ENCODE data around the gene FARS2. TPM values are rescaled to one million over a fixed set of nuclear protein-coding genes. Genes with fewer than 3 reads are reported as not detected.

The FARS2 gene
- total and polyA plus RNA-seq, 10 donors = 9.0 to 27.4 (median 19.8) TPM

- peaks cover 0 to 66% (median 18%) of the 10 kb centered on the region in 6 donors for H3K36me3 ChIP-seq
- TF ChIP-seq, protein P1, sequence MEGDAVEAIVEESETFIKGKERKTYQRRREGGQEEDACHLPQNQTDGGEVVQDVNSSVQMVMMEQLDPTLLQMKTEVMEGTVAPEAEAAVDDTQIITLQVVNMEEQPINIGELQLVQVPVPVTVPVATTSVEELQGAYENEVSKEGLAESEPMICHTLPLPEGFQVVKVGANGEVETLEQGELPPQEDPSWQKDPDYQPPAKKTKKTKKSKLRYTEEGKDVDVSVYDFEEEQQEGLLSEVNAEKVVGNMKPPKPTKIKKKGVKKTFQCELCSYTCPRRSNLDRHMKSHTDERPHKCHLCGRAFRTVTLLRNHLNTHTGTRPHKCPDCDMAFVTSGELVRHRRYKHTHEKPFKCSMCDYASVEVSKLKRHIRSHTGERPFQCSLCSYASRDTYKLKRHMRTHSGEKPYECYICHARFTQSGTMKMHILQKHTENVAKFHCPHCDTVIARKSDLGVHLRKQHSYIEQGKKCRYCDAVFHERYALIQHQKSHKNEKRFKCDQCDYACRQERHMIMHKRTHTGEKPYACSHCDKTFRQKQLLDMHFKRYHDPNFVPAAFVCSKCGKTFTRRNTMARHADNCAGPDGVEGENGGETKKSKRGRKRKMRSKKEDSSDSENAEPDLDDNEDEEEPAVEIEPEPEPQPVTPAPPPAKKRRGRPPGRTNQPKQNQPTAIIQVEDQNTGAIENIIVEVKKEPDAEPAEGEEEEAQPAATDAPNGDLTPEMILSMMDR (IDR thresholded peaks at IDR 0.05 in 8 of 11, conservative IDR thresholded peaks at IDR 0.05 in 3 of 11) = no peak
- TF ChIP-seq POLR2AphosphoS5 (IDR thresholded peaks at IDR 0.05) (no peak), POLR2A (IDR thresholded peaks at IDR 0.05) (no peak)
- no peak for DNase-seq
- WGBS, 5 donors = 95 to 98% (median 98%) methylated on average over 4 of the region's 4 CpGs
- H3K4me1 ChIP-seq = no peaks in the 10 kb centered on the region
- no peak overlapping the region for H3K27ac ChIP-seq
- H3K27me3 ChIP-seq (replicated peaks in 1 of 7) = no peaks in the 10 kb centered on the region
- peaks cover 0 to 22% (median 18%) of the 10 kb centered on the region in 8 donors for H3K9me3 ChIP-seq
- intact Hi-C loops (cut with DNase I; ENCODE audit: low total_unique reads) = no loop called here
- H3K4me3 ChIP-seq = no peak overlapping the region
These were observed 286.2 kb downstream of the FARS2 start for GRCh38 chr6:5547556-5547955.

DNA sequence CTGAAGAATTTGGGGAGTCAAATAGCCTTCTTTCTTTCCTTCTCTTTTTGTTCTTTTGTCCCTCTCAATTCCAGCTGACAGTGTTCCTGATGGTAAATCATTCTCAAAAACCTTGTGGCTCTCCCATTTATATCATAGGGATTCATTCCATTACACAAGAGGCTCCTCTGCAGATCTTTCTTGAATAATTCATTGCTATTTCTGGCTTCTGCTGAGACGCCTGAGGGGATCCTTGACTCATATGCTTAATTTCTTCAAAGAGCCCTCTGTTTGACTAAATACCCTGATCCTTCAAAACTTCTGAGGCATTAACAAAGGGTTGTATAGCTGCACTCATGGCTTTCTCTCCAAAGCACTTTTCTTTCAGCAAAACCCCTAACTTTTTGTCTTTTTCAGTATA lies 289.3 kb downstream of the FARS2 start:
- Histone ChIP-seq H3K27ac (no peak overlapping the region), H3K4me1 (no peaks in the 10 kb centered on the region), H3K27me3 (replicated peaks in 1 of 7) (no peaks in the 10 kb centered on the region), H3K9me3 (peaks cover 0 to 22% (median 18%) of the 10 kb centered on the region in 8 donors), H3K36me3 (peaks cover 0 to 55% (median 13%) of the 10 kb centered on the region in 6 donors), H3K4me3 (no peak overlapping the region)
- TF ChIP-seq POLR2AphosphoS5 (IDR thresholded peaks at IDR 0.05) (no peak), POLR2A (IDR thresholded peaks at IDR 0.05) (no peak)
- TF ChIP-seq, protein P1 (IDR thresholded peaks at IDR 0.05 in 8 of 11, conservative IDR thresholded peaks at IDR 0.05 in 3 of 11) = no peak
- intact Hi-C loops (cut with DNase I; ENCODE audit: low total_unique reads) = no loop called here
- DNase-seq = no peak
- WGBS, 5 donors = 89 to 95% (median 91%) methylated on average over 1 of the region's 1 CpG

- H3K4me3 ChIP-seq = no peak overlapping the region
- TF ChIP-seq POLR2A (IDR thresholded peaks at IDR 0.05) = no peak
- no peak for TF ChIP-seq POLR2AphosphoS5 (IDR thresholded peaks at IDR 0.05)
- TF ChIP-seq, protein P1 (IDR thresholded peaks at IDR 0.05 in 8 of 11, conservative IDR thresholded peaks at IDR 0.05 in 3 of 11) = no peak
- no peak overlapping the region for H3K27ac ChIP-seq
- no peaks in the 10 kb centered on the region for H3K27me3 ChIP-seq (replicated peaks in 1 of 7)
- WGBS, 5 donors = 89 to 97% (median 94%) methylated on average over 2 of the region's 2 CpGs
- H3K36me3 ChIP-seq = peaks cover 0 to 39% (median 5%) of the 10 kb centered on the region in 6 donors
- H3K9me3 ChIP-seq = peaks cover 0 to 22% (median 18%) of the 10 kb centered on the region in 8 donors
- intact Hi-C loops (cut with DNase I; ENCODE audit: low total_unique reads) = no loop called here
- no peak for DNase-seq
- no peaks in the 10 kb centered on the region for H3K4me1 ChIP-seq
These were observed 290.9 kb downstream of the FARS2 start for GRCh38 chr6:5552243-5552642.

GRCh38 chr6:5553767-5554166 lies 292.5 kb downstream of the FARS2 start:
- intact Hi-C loops (cut with DNase I; ENCODE audit: low total_unique reads) = no loop called here
- Histone ChIP-seq H3K4me1 (no peaks in the 10 kb centered on the region), H3K9me3 (peaks cover 0 to 22% (median 18%) of the 10 kb centered on the region in 8 donors), H3K27ac (no peak overlapping the region), H3K4me3 (no peak overlapping the region), H3K36me3 (peaks cover 0 to 26% (median 3%) of the 10 kb centered on the region in 6 donors), H3K27me3 (replicated peaks in 1 of 7) (no peaks in the 10 kb centered on the region)
- 47 to 69% (median 57%) methylated on average over 4 of the region's 4 CpGs for WGBS, 5 donors
- TF ChIP-seq, protein P1 (IDR thresholded peaks at IDR 0.05 in 8 of 11, conservative IDR thresholded peaks at IDR 0.05 in 3 of 11) = no peak
- TF ChIP-seq POLR2A (IDR thresholded peaks at IDR 0.05) (no peak), POLR2AphosphoS5 (IDR thresholded peaks at IDR 0.05) (no peak)
- DNase-seq = no peak

Measured in spleen (tissue), 11 donors.